Gastroesophageal sphincter (tissue), 4 donors: ENCODE data around the gene PMAIP1. TPM values are rescaled to one million over a fixed set of nuclear protein-coding genes. Genes with fewer than 3 reads are reported as not detected.

ENCODE experiments used
- ATAC-seq: fragments of 150-250 bp; one replicate; pipeline ENCODE4 v1.9.1; 2016; ENCODE audit warnings: mild to moderate bottlenecking, moderate library complexity
- H3K27ac ChIP-seq, 4 donors: fragments of 200-600 bp; sonication (generic) in 3 of 4; 1 replicate in 3 of 4; 2 replicates in 1 of 4; pipeline ENCODE4 v1.5.1; 2016 to 2019
- H3K27me3 ChIP-seq: fragments of 200-600 bp; sonication (generic); one replicate; pipeline ENCODE4 v1.5.1; 2019
- H3K36me3 ChIP-seq, 2 donors: fragments of 200-600 bp; sonication (generic); one replicate each; pipeline ENCODE4 v1.5.1; 2019; ENCODE audit warnings: control low read depth in 1 of 2
- H3K4me1 ChIP-seq, 3 donors: fragments of 200-600 bp; sonication (generic); 1 replicate in 2 of 3; 2 replicates in 1 of 3; pipeline ENCODE4 v1.5.1; 2016 to 2019; ENCODE audit warnings: control low read depth in 2 of 3
- H3K4me3 ChIP-seq, 2 donors: fragments of 200-600 bp; sonication (generic); one replicate each; pipeline ENCODE4 v1.5.1; 2019; ENCODE audit warnings: mild to moderate bottlenecking in 1 of 2, moderate library complexity in 1 of 2
- H3K9me3 ChIP-seq, 3 donors: fragments of 200-600 bp; sonication (generic); one replicate each; pipeline ENCODE4 v1.5.1; 2017 to 2019; ENCODE audit warnings: control low read depth in 2 of 3
- EP300 ChIP-seq: sonication (generic); formaldehyde crosslinking; IDR thresholded peaks from one replicate; pipeline ENCODE4 v1.6.1; 2017; ENCODE audit warnings: antibody characterized with exemption, mild to moderate bottlenecking
- POLR2A ChIP-seq, 2 donors: fragments of 450-650 bp; IDR thresholded peaks; one replicate each; pipeline ENCODE4 v1.6.1; 2017; ENCODE audit warnings: antibody characterized with exemption in 2 of 2, mild to moderate bottlenecking in 2 of 2, moderate library complexity in 1 of 2
- POLR2AphosphoS5 ChIP-seq: sonication (generic); formaldehyde crosslinking; IDR thresholded peaks from one replicate; pipeline ENCODE4 v1.6.1; 2017; ENCODE audit warnings: antibody characterized with exemption
- WGBS, 2 donors: methylation state at CpG; one replicate each; pipeline ENCODE4 v1.1.5; 2018; ENCODE audit warnings: low coverage in 1 of 2; 5-methylcytosine and 5-hydroxymethylcytosine counted together
- total RNA-seq, 4 donors: library from RNA; depleted of rRNA; stranded (reverse); fragments of >200 nt; gene quantifications; one replicate each; pipeline ENCODE4 v1.1.0, GENCODE V29; 2016
- TF ChIP-seq, protein P1 (sequence below), 4 experiments: fragments of 200-600 bp in 2 of 4; fragments of 450-650 bp in 2 of 4; sonication (generic) in 1 of 4; IDR thresholded peaks; one replicate each; pipeline ENCODE4 v1.5.1; 2017 to 2019; ENCODE audit warnings: antibody characterized with exemption in 4 of 4, mild to moderate bottlenecking in 2 of 4, moderate library complexity in 2 of 4

Gene PMAIP1
- total RNA-seq, 4 donors from 2014 or later, result 1.2 to 2.7 (median 1.3) TPM; not detected in 1

DNA sequence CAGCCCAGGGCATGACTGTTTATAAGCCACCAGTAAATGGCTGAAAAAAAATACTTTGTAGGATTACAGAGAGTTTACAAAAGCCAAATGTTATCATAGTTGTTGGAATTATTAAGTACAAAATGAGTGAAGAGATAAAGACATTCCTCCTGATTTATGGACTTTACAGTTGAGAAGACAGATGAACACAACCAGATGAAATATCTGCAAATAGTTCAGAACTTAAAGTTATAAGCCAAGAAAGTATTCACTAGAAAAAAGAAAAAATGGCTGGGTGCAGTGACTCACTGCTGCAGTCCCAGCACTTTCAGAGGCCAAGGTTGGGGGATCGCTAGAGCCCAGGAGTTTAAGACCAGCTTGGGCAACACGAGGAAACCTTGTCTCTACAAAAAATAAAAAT, 11.2 kb downstream of the PMAIP1 start:
- TF ChIP-seq, protein P1, sequence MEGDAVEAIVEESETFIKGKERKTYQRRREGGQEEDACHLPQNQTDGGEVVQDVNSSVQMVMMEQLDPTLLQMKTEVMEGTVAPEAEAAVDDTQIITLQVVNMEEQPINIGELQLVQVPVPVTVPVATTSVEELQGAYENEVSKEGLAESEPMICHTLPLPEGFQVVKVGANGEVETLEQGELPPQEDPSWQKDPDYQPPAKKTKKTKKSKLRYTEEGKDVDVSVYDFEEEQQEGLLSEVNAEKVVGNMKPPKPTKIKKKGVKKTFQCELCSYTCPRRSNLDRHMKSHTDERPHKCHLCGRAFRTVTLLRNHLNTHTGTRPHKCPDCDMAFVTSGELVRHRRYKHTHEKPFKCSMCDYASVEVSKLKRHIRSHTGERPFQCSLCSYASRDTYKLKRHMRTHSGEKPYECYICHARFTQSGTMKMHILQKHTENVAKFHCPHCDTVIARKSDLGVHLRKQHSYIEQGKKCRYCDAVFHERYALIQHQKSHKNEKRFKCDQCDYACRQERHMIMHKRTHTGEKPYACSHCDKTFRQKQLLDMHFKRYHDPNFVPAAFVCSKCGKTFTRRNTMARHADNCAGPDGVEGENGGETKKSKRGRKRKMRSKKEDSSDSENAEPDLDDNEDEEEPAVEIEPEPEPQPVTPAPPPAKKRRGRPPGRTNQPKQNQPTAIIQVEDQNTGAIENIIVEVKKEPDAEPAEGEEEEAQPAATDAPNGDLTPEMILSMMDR (IDR thresholded peaks at IDR 0.05), result no peak
- TF ChIP-seq EP300 (no peak), POLR2A (IDR thresholded peaks at IDR 0.05) (no peak), POLR2AphosphoS5 (no peak)
- no peak overlapping the region for H3K4me3 ChIP-seq
- no peaks in the 10 kb centered on the region for H3K27me3 ChIP-seq
- ATAC-seq, result no peak
- WGBS, 2 donors, result 19 to 62% methylated on average over 2 of the region's 2 CpGs
- H3K9me3 ChIP-seq, result peaks cover 0 to 5% (median 0%) of the 10 kb centered on the region in 3 donors
- H3K27ac ChIP-seq, result no peak overlapping the region
- H3K36me3 ChIP-seq, result no peaks in the 10 kb centered on the region
- peaks cover 0 to 16% (median 0%) of the 10 kb centered on the region in 3 donors for H3K4me1 ChIP-seq

DNA sequence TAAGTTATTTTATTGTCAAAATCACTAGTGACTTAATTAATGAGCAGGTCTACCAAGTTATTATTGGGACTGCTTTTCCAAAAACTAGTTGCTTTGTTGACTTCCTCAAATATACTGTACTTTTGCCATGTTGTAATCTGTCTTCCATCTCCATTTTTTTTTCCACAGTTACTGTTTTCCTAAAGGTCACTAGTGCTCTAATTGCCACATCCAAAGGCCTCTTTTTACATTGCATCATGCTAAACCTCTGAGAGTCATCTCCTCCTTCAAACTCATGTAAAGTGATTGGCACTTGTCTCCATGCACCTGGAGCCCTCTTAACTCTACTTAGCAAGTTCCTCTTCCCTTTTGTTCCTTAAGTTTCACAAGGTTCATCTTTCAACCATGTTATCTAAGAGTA, 11.8 kb downstream of the PMAIP1 start:
- Histone ChIP-seq H3K36me3 (no peaks in the 10 kb centered on the region), H3K4me3 (no peak overlapping the region), H3K9me3 (peaks cover 0 to 5% (median 0%) of the 10 kb centered on the region in 3 donors), H3K27me3 (no peaks in the 10 kb centered on the region), H3K4me1 (peaks cover 0 to 16% (median 0%) of the 10 kb centered on the region in 3 donors), H3K27ac (no peak overlapping the region)
- no peak for TF ChIP-seq EP300
- no peak for TF ChIP-seq POLR2A (IDR thresholded peaks at IDR 0.05)
- TF ChIP-seq, protein P1 (IDR thresholded peaks at IDR 0.05), result no peak
- TF ChIP-seq POLR2AphosphoS5, result no peak
- ATAC-seq, result peak; percentile 34

DNA sequence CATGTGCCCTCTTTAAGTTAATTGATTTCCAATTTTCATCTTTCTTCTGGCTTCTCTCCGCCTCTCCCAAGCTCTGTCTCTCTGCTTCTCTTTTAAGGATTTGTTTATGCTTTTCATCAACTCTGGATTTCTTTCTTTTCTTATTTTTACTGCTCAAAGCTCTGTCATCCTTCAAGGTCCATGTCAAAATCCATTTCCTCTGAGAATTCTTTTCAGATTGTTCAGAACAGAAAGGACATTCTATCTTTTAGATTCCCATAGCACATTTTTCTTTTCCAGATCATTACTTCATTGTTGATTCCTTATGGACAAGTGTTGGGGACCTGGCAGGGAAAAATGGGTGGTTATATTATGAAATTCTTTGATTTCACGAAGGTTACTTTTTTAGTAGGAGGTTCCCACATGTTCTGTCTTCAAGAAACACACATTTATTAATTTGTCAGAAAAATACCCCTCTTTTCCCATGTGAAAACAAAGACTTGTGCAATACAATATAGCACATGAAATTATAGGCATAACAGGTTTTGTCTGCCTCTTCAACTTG, 12.3 kb downstream of the PMAIP1 start:
- H3K27ac ChIP-seq, result no peak overlapping the region
- no peak overlapping the region for H3K4me3 ChIP-seq
- WGBS, 2 donors, result 64 to 83% methylated on average over 2 of the region's 2 CpGs
- peaks cover 0 to 16% (median 0%) of the 10 kb centered on the region in 3 donors for H3K4me1 ChIP-seq
- H3K27me3 ChIP-seq, result no peaks in the 10 kb centered on the region
- H3K9me3 ChIP-seq, result peaks cover 0 to 5% (median 0%) of the 10 kb centered on the region in 3 donors
- ATAC-seq, result no peak
- TF ChIP-seq, protein P1 (IDR thresholded peaks at IDR 0.05), result no peak
- TF ChIP-seq POLR2AphosphoS5 (no peak), EP300 (no peak), POLR2A (IDR thresholded peaks at IDR 0.05) (no peak)
- no peaks in the 10 kb centered on the region for H3K36me3 ChIP-seq

DNA sequence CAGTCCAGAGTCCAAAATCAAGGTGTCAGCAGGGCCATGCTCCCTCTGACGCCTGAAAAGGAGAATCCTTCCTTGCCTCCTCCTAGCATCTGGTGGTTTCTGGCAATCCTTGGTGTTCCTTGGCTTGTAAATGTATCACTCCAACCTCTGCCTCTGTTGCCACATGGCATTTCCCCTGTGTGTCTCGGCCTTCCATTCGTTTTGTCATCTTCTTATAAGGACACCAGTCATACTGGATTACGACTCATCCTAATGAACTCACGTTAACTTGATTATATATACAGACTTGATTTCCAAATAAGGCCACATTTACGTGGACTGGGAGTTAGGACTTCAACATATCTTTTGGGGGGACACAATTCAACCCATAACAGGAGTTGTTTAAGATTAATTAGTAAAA, 15.8 kb downstream of the PMAIP1 start:
- TF ChIP-seq POLR2A (IDR thresholded peaks at IDR 0.05) (no peak), EP300 (no peak)
- Histone ChIP-seq H3K4me1 (peaks cover 0 to 6% (median 0%) of the 10 kb centered on the region in 3 donors), H3K36me3 (no peaks in the 10 kb centered on the region), H3K27ac (no peak overlapping the region), H3K27me3 (no peaks in the 10 kb centered on the region), H3K4me3 (no peak overlapping the region), H3K9me3 (peaks cover 0 to 5% (median 0%) of the 10 kb centered on the region in 3 donors)
- ATAC-seq, result no peak
- WGBS, 2 donors, result 92 to 96% methylated on average over 6 of the region's 6 CpGs

DNA sequence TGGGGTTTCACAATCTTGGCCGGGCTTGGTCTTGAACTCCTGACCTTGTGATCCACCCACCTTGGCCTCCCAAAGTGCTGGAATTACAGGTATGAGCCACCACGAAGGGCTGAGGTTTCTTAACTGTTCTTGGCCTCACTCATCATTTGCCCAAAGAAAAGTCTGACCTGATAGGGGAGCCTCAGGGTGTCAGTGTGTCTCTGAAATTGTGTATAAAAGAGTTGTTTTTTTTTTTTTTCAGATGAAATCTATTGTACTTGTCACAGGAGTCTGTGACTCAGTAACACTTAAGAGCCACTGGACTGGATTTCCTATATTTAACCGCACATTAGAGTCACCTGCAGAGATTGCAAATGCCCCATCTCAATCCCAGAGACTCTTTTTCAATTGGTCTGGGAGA, 16.9 kb downstream of the PMAIP1 start:
- no peak for ATAC-seq

More for the DNA sequence above, 16.9 kb downstream of the PMAIP1 start:
- H3K27ac ChIP-seq, result no peak overlapping the region
- H3K36me3 ChIP-seq, result no peaks in the 10 kb centered on the region
- H3K4me3 ChIP-seq, result no peak overlapping the region
- 93 to 100% methylated on average over 1 to 2 of the region's 3 CpGs for WGBS, 2 donors
- H3K9me3 ChIP-seq, result peaks cover 0 to 5% (median 0%) of the 10 kb centered on the region in 3 donors
- peaks cover 0 to 6% (median 0%) of the 10 kb centered on the region in 3 donors for H3K4me1 ChIP-seq
- no peaks in the 10 kb centered on the region for H3K27me3 ChIP-seq
- no peak for TF ChIP-seq EP300
- TF ChIP-seq, protein P1 (IDR thresholded peaks at IDR 0.05), result no peak
- TF ChIP-seq POLR2A (IDR thresholded peaks at IDR 0.05), result no peak
- TF ChIP-seq POLR2AphosphoS5, result no peak
